Body of pancreas (tissue), 4 donors: ENCODE data around the gene OR10G7. TPM values are rescaled to one million over a fixed set of nuclear protein-coding genes. Genes with fewer than 3 reads are reported as not detected.

ENCODE experiments used
- ATAC-seq: fragments of 150-250 bp; one replicate; pipeline ENCODE4 v1.9.1; 2016
- DNase-seq, 4 donors: peaks; one replicate each; pipeline ENCODE4 v3.0.0-alpha.2; 2019
- H3K27ac ChIP-seq, 4 donors: fragments of 200-600 bp; sonication (generic); 1 replicate in 3 of 4; 2 replicates in 1 of 4; pipeline versions ENCODE4 v1.5.1 to v1.6.1; 2016 to 2019; ENCODE audit warnings: mild to moderate bottlenecking in 1 of 4, mixed read lengths in 1 of 4, moderate library complexity in 1 of 4
- H3K27me3 ChIP-seq, 2 donors: fragments of 200-600 bp; sonication (generic); one replicate each; pipeline ENCODE4 v1.6.0; 2016; ENCODE audit warnings: mild to moderate bottlenecking in 1 of 2
- H3K36me3 ChIP-seq, 2 donors: fragments of 200-600 bp; sonication (generic); replicated peaks in 1 of 2; 2 replicates each; pipeline ENCODE4 v1.5.1; 2016; ENCODE audit warnings: low read depth in 2 of 2; ENCODE audit not compliant: insufficient read depth in 1 of 2
- H3K4me1 ChIP-seq: fragments of 200-600 bp; sonication (generic); one replicate; pipeline ENCODE4 v1.6.0; 2016
- H3K4me3 ChIP-seq, 2 donors: fragments of 200-600 bp; sonication (generic); 1 replicate in 1 of 2; 2 replicates in 1 of 2; pipeline ENCODE4 v1.5.1; 2016 to 2019
- H3K9me3 ChIP-seq, 3 donors: fragments of 200-600 bp; sonication (generic); 1 replicate in 2 of 3; 2 replicates in 1 of 3; pipeline ENCODE4 v1.5.1; 2016
- POLR2A ChIP-seq, 3 donors: fragments of 450-650 bp; IDR thresholded peaks; one replicate each; pipeline ENCODE4 v1.6.1; 2016; ENCODE audit warnings: antibody characterized with exemption in 3 of 3, mild to moderate bottlenecking in 2 of 3
- WGBS, 2 donors: methylation state at CpG; one replicate each; pipeline ENCODE4 v1.1.5; 2017; 5-methylcytosine and 5-hydroxymethylcytosine counted together
- intact Hi-C: fragments of 100-400 bp; cut with DNase I; formaldehyde crosslinking; loops from one replicate; pipeline ENCODE4 v1.15.1; 2023
- total RNA-seq, 2 donors: library from RNA; depleted of rRNA; stranded (reverse); fragments of >200 nt; gene quantifications; one replicate each; pipeline ENCODE4 v1.1.0, GENCODE V29; 2016
- TF ChIP-seq, protein P1 (sequence below), 7 experiments: fragments of 450-650 bp in 4 of 7; fragments of 200-600 bp in 3 of 7; sonication (generic) in 3 of 7; IDR thresholded peaks; one replicate each; pipeline ENCODE4 v1.5.1; 2016 to 2019; ENCODE audit warnings: antibody characterized with exemption in 7 of 7

Gene OR10G7, protein sequence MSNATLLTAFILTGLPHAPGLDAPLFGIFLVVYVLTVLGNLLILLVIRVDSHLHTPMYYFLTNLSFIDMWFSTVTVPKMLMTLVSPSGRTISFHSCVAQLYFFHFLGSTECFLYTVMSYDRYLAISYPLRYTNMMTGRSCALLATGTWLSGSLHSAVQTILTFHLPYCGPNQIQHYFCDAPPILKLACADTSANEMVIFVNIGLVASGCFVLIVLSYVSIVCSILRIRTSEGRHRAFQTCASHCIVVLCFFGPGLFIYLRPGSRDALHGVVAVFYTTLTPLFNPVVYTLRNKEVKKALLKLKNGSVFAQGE
- not detected for total RNA-seq

DNA sequence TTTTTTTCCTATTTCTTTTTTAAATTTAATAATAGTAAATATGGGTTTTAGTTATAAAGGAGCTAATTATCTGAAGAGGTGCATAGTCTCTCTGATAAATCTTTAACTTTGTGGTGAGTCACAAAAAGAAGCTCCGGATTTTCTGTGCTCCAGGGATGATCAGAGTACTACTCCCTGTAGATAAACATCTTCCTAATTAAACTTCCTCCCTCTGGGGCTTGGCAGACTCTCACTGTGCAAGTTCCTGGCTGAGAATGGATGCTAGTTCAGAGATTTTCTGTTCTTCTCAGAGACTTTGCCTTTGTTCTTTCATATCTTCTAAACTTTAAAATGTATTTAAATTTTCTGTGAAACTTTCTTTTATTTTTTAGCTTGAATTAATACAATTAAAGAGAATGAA lies at the start of gene OR10G7:
OR10G7 (minus strand) TSS at position 72 of the 400 bp plus-strand sequence. CDS start 2,324 bp downstream, outside the sequence.
- Histone ChIP-seq H3K27ac (no peak within 1 kb of the TSS), H3K36me3 (no peaks in the 10 kb centered on the region), H3K9me3 (no peaks in the 10 kb centered on the region), H3K4me1 (no peaks in the 10 kb centered on the region), H3K4me3 (no peak within 1 kb of the TSS), H3K27me3 (no peaks in the 10 kb centered on the region)
- TF ChIP-seq POLR2A (IDR thresholded peaks at IDR 0.05), result no peak
- TF ChIP-seq, protein P1, sequence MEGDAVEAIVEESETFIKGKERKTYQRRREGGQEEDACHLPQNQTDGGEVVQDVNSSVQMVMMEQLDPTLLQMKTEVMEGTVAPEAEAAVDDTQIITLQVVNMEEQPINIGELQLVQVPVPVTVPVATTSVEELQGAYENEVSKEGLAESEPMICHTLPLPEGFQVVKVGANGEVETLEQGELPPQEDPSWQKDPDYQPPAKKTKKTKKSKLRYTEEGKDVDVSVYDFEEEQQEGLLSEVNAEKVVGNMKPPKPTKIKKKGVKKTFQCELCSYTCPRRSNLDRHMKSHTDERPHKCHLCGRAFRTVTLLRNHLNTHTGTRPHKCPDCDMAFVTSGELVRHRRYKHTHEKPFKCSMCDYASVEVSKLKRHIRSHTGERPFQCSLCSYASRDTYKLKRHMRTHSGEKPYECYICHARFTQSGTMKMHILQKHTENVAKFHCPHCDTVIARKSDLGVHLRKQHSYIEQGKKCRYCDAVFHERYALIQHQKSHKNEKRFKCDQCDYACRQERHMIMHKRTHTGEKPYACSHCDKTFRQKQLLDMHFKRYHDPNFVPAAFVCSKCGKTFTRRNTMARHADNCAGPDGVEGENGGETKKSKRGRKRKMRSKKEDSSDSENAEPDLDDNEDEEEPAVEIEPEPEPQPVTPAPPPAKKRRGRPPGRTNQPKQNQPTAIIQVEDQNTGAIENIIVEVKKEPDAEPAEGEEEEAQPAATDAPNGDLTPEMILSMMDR (IDR thresholded peaks at IDR 0.05), result no peak
- intact Hi-C loops, result no loop called here
- 0 to 3% methylated on average over 1 of the region's 1 CpG for WGBS, 2 donors
- no peak for DNase-seq
- ATAC-seq, result no peak

DNA sequence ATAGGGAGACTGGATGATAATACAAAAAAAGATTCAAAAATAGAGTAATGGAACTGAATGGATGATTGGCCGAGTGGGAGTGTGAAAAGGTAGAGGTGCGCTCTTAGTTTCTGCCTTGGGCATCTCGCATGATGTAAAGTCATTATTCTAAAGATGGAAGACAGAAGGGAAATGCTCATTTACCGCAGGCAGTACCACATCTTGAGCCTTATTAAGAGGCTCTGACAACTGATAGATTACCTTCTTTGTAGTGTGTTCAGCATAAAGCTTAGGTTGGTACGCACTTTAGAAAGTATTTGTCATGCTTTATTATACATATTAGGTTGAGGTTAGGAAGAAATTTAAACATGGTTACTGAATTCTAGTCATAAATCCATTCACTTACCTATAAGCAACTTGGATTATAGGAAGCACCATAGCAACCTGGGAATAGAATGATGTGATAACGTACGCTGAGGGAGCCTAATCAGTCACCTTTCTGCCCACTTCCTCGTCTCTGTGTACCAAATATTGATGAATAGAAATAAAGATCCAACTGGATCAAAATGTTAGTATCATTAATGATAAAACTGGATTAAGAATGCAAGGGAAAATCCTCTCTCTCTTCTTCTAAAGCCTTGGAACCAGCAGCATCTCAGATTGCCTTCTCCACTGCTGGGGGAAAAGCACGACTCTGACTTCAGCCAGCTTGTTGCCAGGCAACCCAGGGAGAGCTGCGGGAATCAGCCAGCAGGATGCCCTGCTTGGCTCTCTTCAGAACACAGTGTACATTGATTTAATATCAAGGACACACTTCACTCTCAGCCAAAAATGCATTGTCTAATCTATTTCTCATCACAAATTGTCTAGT lies 45.1 kb upstream of the OR10G7 start:
- H3K36me3 ChIP-seq, result no peaks in the 10 kb centered on the region
- H3K27me3 ChIP-seq, result no peaks in the 10 kb centered on the region
- H3K4me3 ChIP-seq, result no peak overlapping the region
- TF ChIP-seq, protein P1 (IDR thresholded peaks at IDR 0.05), result no peak
- TF ChIP-seq POLR2A (IDR thresholded peaks at IDR 0.05), result no peak
- intact Hi-C loops, result no loop called here
- no peaks in the 10 kb centered on the region for H3K9me3 ChIP-seq
- H3K4me1 ChIP-seq, result no peaks in the 10 kb centered on the region
- DNase-seq (peak in 1 of 4 donors; percentile 31), ATAC-seq (no peak)
- H3K27ac ChIP-seq, result no peak overlapping the region
- 55 to 59% methylated on average over 10 of the region's 10 CpGs for WGBS, 2 donors

DNA sequence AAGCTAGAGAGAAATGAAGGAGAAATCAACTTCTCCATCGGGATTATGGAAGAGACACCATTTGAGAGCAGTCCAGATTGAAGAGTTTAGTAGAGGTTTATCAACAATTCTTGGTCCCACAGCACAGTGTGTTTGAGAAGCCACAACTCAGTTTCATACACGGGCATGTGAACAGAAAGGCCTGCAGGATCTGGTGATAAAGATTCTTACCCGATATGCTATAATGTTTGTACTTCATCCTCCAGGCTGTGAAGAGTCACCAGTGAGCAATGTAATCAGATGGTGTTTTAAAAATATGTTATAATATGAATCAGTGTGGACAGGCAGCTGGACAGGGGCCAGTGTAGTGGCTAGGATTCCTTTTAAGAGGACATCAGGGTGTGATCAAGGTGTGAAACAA lies 44.5 kb upstream of the OR10G7 start:
- intact Hi-C loops, result no loop called here
- no peaks in the 10 kb centered on the region for H3K27me3 ChIP-seq
- WGBS, 2 donors, result 89% methylated on average over 3 of the region's 3 CpGs
- H3K27ac ChIP-seq, result no peak overlapping the region
- H3K4me1 ChIP-seq, result no peaks in the 10 kb centered on the region
- no peaks in the 10 kb centered on the region for H3K9me3 ChIP-seq
- H3K36me3 ChIP-seq, result no peaks in the 10 kb centered on the region
- ATAC-seq, result no peak
- TF ChIP-seq, protein P1 (IDR thresholded peaks at IDR 0.05), result no peak
- no peak for TF ChIP-seq POLR2A (IDR thresholded peaks at IDR 0.05)
- H3K4me3 ChIP-seq, result no peak overlapping the region
- no peak for DNase-seq

DNA sequence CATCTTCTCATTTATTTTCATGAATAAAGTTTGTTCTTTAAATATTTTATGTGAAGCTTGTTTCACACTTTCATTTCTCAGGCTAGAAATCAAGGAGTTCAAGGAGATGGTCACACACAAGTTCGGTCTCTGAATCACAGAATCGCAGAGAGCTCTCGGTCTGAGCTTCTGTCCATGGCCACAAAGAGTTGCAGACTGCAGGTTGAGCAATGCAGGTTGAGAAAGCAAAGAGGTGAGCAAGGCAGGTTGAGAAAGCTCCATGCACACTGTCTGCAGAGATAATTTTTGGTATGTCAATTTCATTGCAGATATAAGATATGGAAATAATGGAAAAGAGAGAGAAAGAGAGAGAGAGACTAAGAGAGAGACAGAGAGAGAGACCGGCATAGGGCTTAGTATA lies 41.2 kb upstream of the OR10G7 start:
- Histone ChIP-seq H3K27ac (no peak overlapping the region), H3K4me1 (no peaks in the 10 kb centered on the region), H3K27me3 (no peaks in the 10 kb centered on the region), H3K4me3 (no peak overlapping the region), H3K9me3 (no peaks in the 10 kb centered on the region), H3K36me3 (no peaks in the 10 kb centered on the region)
- 92 to 95% methylated on average over 4 of the region's 4 CpGs for WGBS, 2 donors
- DNase-seq, result no peak
- no peak for ATAC-seq
- intact Hi-C loops, result no loop called here
- TF ChIP-seq, protein P1 (IDR thresholded peaks at IDR 0.05), result no peak
- TF ChIP-seq POLR2A (IDR thresholded peaks at IDR 0.05), result no peak
